Smooth muscle cell (in vitro differentiated cells): ENCODE results near the gene MICAL3. TPM values are rescaled to one million over a fixed set of nuclear protein-coding genes. Genes with fewer than 3 reads are reported as not detected.

Source experiments
- DNase-seq: peaks from one replicate; lab custom pipeline; 2025; ENCODE audit not compliant: unreplicated experiment; lab: John Stamatoyannopoulos, UW
- H2AFZ ChIP-seq: fragments of 200-600 bp; sonication (generic); 2 replicates; pipeline ENCODE4 v1.6.0; 2016; ENCODE audit warnings: antibody characterized with exemption, low read depth, mild to moderate bottlenecking
- H3F3A ChIP-seq: fragments of 200-600 bp; sonication (generic); 2 replicates; pipeline ENCODE4 v1.6.0; 2017; ENCODE audit warnings: antibody characterized with exemption, low read depth
- H3K27ac ChIP-seq: fragments of 200-600 bp; sonication (generic); 2 replicates; pipeline ENCODE4 v1.5.1; 2016; ENCODE audit warnings: low read depth, mild to moderate bottlenecking
- H3K27me3 ChIP-seq: fragments of 200-600 bp; sonication (generic); 2 replicates; pipeline ENCODE4 v1.6.1; 2016; ENCODE audit warnings: low read depth, mild to moderate bottlenecking
- H3K36me3 ChIP-seq: fragments of 200-600 bp; sonication (generic); 2 replicates; pipeline ENCODE4 v1.5.1; 2016; ENCODE audit warnings: low read depth
- H3K4me1 ChIP-seq: fragments of 200-600 bp; sonication (generic); 2 replicates; pipeline ENCODE4 v1.5.1; 2016; ENCODE audit warnings: low read depth
- H3K4me2 ChIP-seq: fragments of 200-600 bp; sonication (generic); 2 replicates; pipeline ENCODE4 v1.6.0; 2016; ENCODE audit warnings: mild to moderate bottlenecking
- H3K4me3 ChIP-seq: fragments of 200-600 bp; sonication (generic); 2 replicates; pipeline ENCODE4 v1.5.1; 2016; ENCODE audit warnings: mild to moderate bottlenecking
- H3K79me2 ChIP-seq: fragments of 200-600 bp; sonication (generic); 2 replicates; pipeline ENCODE4 v1.6.0; 2016; ENCODE audit warnings: low read depth, mild to moderate bottlenecking
- H3K9ac ChIP-seq: fragments of 200-600 bp; sonication (generic); 2 replicates; pipeline ENCODE4 v1.6.0; 2016; ENCODE audit warnings: low read depth
- H3K9me3 ChIP-seq: fragments of 200-600 bp; sonication (generic); replicated peaks from 2 replicates; pipeline ENCODE4 v1.5.1; 2016; ENCODE audit warnings: low read depth
- H4K20me1 ChIP-seq: fragments of 200-600 bp; sonication (generic); 2 replicates; pipeline ENCODE4 v1.6.0; 2016; ENCODE audit warnings: low read depth
- CTCF ChIP-seq: fragments of 200-600 bp; sonication (generic); IDR thresholded peaks from 2 replicates; pipeline ENCODE4 v1.5.1; 2017; ENCODE audit warnings: borderline replicate concordance, mild to moderate bottlenecking, antibody characterized with exemption; ENCODE audit not compliant: insufficient read depth, poor library complexity, severe bottlenecking
- WGBS: methylation state at CpG from one replicate; pipeline ENCODE4 v1.1.7; 2016; ENCODE audit warnings: low lambda C conversion rate; 5-methylcytosine and 5-hydroxymethylcytosine counted together
- polyA plus RNA-seq: library from polyadenylated mRNA; unstranded; fragments of >200 nt; fragmentation: Nextera tagmentation; extraction: Ambion mirVana; gene quantifications from 2 replicates; pipeline ENCODE4 v1.2.1, GENCODE V29; 2016
- total RNA-seq: library from RNA; depleted of rRNA; stranded (reverse); fragments of >200 nt; gene quantifications from 2 replicates; pipeline ENCODE4 v1.2.3, GENCODE V29; 2014

Gene MICAL3
- total and polyA plus RNA-seq, 2 experiments from 2014 or later, result 3.1 to 28.6 TPM

- Histone ChIP-seq H3K27ac (no peak overlapping the region), H4K20me1 (no peaks in the 10 kb centered on the region), H3K27me3 (no peaks in the 10 kb centered on the region), H3K79me2 (no peaks in the 10 kb centered on the region), H3K4me3 (no peak overlapping the region), H3K4me1 (no peaks in the 10 kb centered on the region), H3F3A (no peaks in the 10 kb centered on the region), H3K9me3 (no peaks in the 10 kb centered on the region), H3K36me3 (no peaks in the 10 kb centered on the region), H2AFZ (no peak overlapping the region), H3K4me2 (no peak overlapping the region), H3K9ac (no peak overlapping the region)
- DNase-seq, result no peak
- 98% methylated on average over 9 of the region's 9 CpGs for WGBS
- TF ChIP-seq CTCF, result no peak
Observed at GRCh38 chr22:17883356-17883755, 141.0 kb downstream of the MICAL3 start.

- WGBS, result 99% methylated on average over 8 of the region's 8 CpGs
- no peaks in the 10 kb centered on the region for H3K9me3 ChIP-seq
- no peak overlapping the region for H3K27ac ChIP-seq
- no peak overlapping the region for H3K4me3 ChIP-seq
- no peak overlapping the region for H3K4me2 ChIP-seq
- no peaks in the 10 kb centered on the region for H3K4me1 ChIP-seq
- no peak for DNase-seq
- H4K20me1 ChIP-seq, result no peaks in the 10 kb centered on the region
- no peak overlapping the region for H3K9ac ChIP-seq
- H3K79me2 ChIP-seq, result no peaks in the 10 kb centered on the region
- H3K27me3 ChIP-seq, result no peaks in the 10 kb centered on the region
- H3K36me3 ChIP-seq, result no peaks in the 10 kb centered on the region
- TF ChIP-seq CTCF, result no peak
- no peak overlapping the region for H2AFZ ChIP-seq
- no peaks in the 10 kb centered on the region for H3F3A ChIP-seq
Observed at GRCh38 chr22:17882727-17883126, 141.6 kb downstream of the MICAL3 start.

GRCh38 chr22:17882162-17882561 lies 142.2 kb downstream of the MICAL3 start:
- no peaks in the 10 kb centered on the region for H4K20me1 ChIP-seq
- H2AFZ ChIP-seq, result no peak overlapping the region
- H3K27ac ChIP-seq, result no peak overlapping the region
- 94% methylated on average over 2 of the region's 2 CpGs for WGBS
- no peaks in the 10 kb centered on the region for H3K4me1 ChIP-seq
- no peak for TF ChIP-seq CTCF
- no peaks in the 10 kb centered on the region for H3K36me3 ChIP-seq
- no peak overlapping the region for H3K9ac ChIP-seq
- H3K9me3 ChIP-seq, result no peaks in the 10 kb centered on the region
- no peak overlapping the region for H3K4me2 ChIP-seq
- no peak overlapping the region for H3K4me3 ChIP-seq
- H3K79me2 ChIP-seq, result no peaks in the 10 kb centered on the region
- no peaks in the 10 kb centered on the region for H3K27me3 ChIP-seq
- no peaks in the 10 kb centered on the region for H3F3A ChIP-seq
- DNase-seq, result no peak

- Histone ChIP-seq H2AFZ (no peak overlapping the region), H3K4me2 (no peak overlapping the region), H3F3A (no peaks in the 10 kb centered on the region), H4K20me1 (no peaks in the 10 kb centered on the region), H3K79me2 (no peaks in the 10 kb centered on the region), H3K9ac (no peak overlapping the region), H3K27me3 (no peaks in the 10 kb centered on the region), H3K36me3 (no peaks in the 10 kb centered on the region), H3K27ac (no peak overlapping the region), H3K4me3 (no peak overlapping the region), H3K9me3 (no peaks in the 10 kb centered on the region), H3K4me1 (no peaks in the 10 kb centered on the region)
- 94% methylated on average over 6 of the region's 6 CpGs for WGBS
- DNase-seq, result no peak
- TF ChIP-seq CTCF, result no peak
Observed at GRCh38 chr22:17881366-17881765, 143.0 kb downstream of the MICAL3 start.
